Sciatic nerve (tissue), 2 donors: Measurements from ENCODE around the gene L3MBTL3. TPM values are rescaled to one million over a fixed set of nuclear protein-coding genes. Genes with fewer than 3 reads are reported as not detected.
"Not testable (repeated sequence)": the region's sequence is repeated elsewhere in the genome, so short reads cannot be mapped to it uniquely, and the experiment has no call there.

Source experiments
- ATAC-seq: fragments of 200-7000 bp; cut with Tn5 transposase; one replicate; pipeline ENCODE4 v1.9.1; 2020; ENCODE audit warnings: mild to moderate bottlenecking, moderate library complexity
- DNase-seq: peaks from one replicate; pipeline ENCODE4 v3.0.0-alpha.2; 2020; ENCODE audit warnings: low spot score
- intact Hi-C: fragments of 100-400 bp; cut with DNase I; formaldehyde crosslinking; loops from one replicate; pipeline ENCODE4 v1.14.2; 2022
- total RNA-seq: library from RNA; stranded (reverse); fragmentation: NEBNext Ultra II Directional; extraction: Animal tissue kit (Norgen Biotek cat#: 25700); gene quantifications from one replicate; pipeline ENCODE4 v1.2.1, GENCODE V29; 2021
- donor health status: DM: no; HTN: no; CAD: no.
- donor health status: DM: no; HTN: no; CAD: no.

The L3MBTL3 gene
- total RNA-seq, 1 donor from 2014 or later = 24.2 TPM

GRCh38 chr6:130118236-130118635 is 99.9 kb downstream of the L3MBTL3 start:
- intact Hi-C loops = no loop called here
- DNase-seq (no peak), ATAC-seq (no peak)

GRCh38 chr6:130119211-130119610 is 100.8 kb downstream of the L3MBTL3 start:
- DNase-seq = no peak
- intact Hi-C loops = no loop called here
- no peak for ATAC-seq

- intact Hi-C loops = no loop called here
- ATAC-seq (no peak), DNase-seq (no peak)
Observed at GRCh38 chr6:130120731-130121130, 102.3 kb downstream of the L3MBTL3 start.

DNA sequence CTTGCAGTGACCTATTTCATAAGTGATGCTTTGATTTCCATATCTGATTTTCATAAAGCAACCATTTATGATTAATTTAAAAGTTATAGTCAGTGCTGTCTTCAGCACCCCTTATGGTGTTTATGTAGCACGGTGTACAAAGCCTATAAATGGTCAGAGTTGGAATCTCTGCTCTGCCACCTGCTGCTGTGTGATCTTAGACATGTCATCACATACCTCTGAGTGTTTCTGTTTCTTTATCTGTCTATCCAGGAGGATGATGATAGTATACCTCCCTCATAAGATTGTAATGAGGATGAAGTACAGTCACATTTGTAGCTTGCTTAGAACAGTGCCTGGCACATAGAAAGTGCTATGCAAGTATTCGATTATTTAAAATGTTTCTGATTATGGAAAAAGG is 103.9 kb downstream of the L3MBTL3 start:
- intact Hi-C loops = no loop called here
- DNase-seq (no peak), ATAC-seq (no peak)

GRCh38 chr6:130127195-130127594 is 108.8 kb downstream of the L3MBTL3 start:
- no peak for ATAC-seq
- DNase-seq = no peak
- intact Hi-C loops = no loop called here

GRCh38 chr6:130128326-130128725 is 109.9 kb downstream of the L3MBTL3 start:
- ATAC-seq = no peak
- intact Hi-C loops = no loop called here
- no peak for DNase-seq

- intact Hi-C loops = no loop called here
- ATAC-seq = no peak
- no peak for DNase-seq
Observed at GRCh38 chr6:130129762-130130246, 111.4 kb downstream of the L3MBTL3 start.

DNA sequence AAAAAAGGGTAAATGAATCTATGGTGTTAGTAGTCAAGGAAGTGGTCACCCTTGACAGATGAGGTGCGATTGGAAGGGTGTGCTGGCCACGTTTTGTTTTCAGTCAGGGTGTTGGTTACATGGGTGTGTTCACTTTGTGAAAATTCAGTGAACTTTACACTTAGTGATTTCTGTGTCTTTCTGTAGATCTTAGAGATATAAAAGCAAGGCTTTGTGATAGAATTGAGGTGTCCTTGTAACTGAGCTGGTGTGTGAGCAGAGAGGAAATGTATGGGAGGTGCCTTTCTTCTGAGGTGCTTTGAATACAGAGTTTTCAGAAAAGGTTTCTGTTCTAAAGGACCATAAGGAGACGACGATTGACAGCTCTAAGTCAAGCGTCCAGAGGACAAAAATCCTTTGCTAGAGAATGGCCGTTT is 113.9 kb downstream of the L3MBTL3 start:
- ATAC-seq = no peak
- DNase-seq = no peak
- intact Hi-C loops = no loop called here

DNA sequence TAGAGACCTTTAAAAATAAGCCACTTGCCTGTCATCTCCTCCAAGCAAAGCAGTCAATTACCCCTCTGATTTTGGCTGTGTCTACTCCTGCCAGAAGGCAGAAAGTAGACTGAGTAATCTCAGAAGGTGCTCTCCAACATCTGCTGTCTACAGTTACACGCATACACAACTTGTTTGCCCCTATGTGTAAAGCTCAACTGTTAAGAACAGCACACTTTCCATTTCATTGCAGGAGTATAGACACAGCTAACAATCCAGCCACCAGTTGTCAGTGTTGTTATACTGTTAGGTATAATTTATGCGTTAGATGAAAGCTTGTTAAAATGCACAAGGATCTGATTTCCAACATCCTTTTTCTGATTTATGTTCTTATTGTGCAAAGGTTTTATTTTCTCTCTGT is 116.2 kb downstream of the L3MBTL3 start:
- ATAC-seq (no peak), DNase-seq (no peak)
- intact Hi-C loops = no loop called here

DNA sequence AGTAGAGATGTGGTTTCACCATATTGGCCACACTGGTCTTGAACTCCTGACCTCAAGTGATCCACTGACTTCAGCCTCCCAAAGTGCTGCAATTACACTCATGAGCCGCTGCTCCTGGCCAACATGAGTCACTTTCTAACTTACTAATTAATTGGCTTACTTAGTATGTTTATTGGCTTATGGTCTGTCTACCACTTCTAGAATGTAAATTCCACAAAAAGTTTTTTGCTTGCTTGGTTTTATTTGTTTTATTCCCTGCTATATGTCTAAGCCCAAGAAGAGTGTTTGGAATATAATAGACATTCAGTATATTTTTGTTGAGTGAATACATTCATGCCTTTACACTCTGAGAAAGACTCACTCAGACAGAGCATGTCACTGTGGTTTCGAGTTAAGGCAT is 118.4 kb downstream of the L3MBTL3 start:
- intact Hi-C loops = no loop called here
- ATAC-seq (no peak), DNase-seq (no peak)

DNA sequence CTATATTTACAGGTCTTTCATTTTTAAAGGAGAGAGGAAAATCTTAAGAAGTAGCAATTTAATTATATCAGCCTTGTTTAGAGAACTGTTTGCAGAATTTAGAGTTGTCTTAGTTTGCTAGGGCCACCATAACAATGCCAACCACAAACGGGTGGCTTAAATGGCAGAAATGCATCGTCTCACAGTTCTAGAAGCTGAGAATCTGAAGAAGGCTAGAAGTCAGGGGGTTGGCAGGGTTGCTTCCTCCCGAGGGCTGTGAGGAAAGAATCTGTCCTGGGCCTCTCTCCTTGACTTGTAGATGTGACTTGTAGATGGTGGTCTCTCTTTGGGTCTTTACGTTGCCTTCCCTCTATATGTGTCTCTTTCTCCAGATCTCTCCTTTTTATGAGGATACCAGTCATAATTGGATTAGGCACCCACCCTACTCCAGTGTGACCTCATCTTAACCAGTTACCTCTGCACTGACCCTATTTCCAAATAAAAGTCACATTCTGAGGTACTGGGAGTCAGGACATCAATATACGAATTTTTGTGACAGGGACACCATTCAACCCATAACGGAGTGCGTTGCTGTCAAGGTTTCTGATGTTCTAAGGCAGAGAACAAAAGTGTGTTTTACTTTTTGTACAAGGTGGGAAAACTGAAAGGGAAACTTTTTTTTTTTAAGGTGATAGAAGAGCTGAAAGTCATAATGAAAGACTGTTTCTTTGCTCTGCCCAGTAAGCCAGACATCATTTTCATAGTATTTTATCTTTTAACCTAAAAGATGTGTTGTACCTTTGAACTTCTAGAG is 119.9 kb downstream of the L3MBTL3 start:
- no peak for ATAC-seq
- intact Hi-C loops = no loop called here
- no peak for DNase-seq

DNA sequence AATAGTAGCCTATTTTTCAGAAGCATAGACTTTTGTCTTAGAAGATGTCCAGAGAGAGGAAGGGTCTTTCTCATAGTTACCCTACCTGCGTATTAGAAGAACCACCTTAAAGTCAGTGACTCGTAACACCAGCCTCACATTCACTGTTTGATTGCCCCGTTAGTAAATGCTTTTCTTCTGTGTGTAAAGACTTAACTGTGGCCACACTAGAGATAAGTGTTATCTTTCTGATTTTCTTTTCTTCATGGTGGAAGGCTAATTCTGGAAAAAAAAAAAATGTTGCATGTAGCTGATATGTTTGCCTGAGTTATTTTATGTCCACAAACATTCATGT is 120.5 kb downstream of the L3MBTL3 start:
- intact Hi-C loops = no loop called here
- DNase-seq = no peak
- no peak for ATAC-seq

- DNase-seq (no peak), ATAC-seq (no peak)
- intact Hi-C loops = no loop called here
Observed at GRCh38 chr6:130140084-130140483, 121.7 kb downstream of the L3MBTL3 start.

GRCh38 chr6:130143709-130144108 is 125.3 kb downstream of the L3MBTL3 start:
- no peak for DNase-seq
- ATAC-seq = no peak
- intact Hi-C loops = no loop called here

DNA sequence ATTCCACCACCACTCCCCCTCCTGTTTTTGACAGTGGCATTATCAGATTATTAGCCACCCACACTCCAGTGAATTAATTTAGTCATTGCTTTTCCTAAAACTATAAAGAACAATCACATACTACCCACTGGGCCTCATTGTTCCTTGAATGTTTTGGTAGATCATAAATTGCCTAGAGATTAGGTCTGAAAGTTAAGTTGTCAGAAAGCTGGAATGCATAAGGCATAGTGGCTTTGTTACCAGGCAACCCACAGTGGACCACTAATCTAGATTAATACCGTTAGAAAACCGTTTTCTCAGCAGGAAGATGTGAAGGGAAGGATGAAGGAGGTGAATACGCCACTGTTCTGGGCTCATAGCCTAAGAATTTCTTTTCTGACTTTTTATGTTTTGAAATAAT is 128.7 kb downstream of the L3MBTL3 start:
- ATAC-seq (no peak), DNase-seq (no peak)
- intact Hi-C loops = no loop called here

DNA sequence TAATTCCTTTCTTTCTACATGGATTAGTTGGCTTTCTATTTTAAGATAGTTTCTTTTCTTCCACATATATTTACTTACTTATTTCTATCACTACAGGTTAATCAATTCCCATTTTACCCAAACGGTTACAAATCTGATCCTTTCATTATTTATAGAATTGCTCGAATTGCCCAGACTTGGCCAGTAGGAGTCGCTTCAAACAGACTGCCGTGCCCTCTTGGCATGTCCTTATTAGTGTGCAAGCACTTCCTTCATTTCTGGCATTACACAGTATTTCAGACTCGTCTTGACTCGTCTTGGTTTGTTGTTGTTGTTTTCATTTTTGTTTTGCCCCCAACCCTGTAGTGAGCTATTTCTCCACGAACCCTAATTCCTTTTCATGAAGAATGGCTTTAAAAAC is 129.8 kb downstream of the L3MBTL3 start:
- ATAC-seq (no peak), DNase-seq (no peak)
- intact Hi-C loops = no loop called here

- intact Hi-C loops, DNase-seq, ATAC-seq: not testable (repeated sequence)
Observed at GRCh38 chr6:130149016-130149415, 130.6 kb downstream of the L3MBTL3 start.

DNA sequence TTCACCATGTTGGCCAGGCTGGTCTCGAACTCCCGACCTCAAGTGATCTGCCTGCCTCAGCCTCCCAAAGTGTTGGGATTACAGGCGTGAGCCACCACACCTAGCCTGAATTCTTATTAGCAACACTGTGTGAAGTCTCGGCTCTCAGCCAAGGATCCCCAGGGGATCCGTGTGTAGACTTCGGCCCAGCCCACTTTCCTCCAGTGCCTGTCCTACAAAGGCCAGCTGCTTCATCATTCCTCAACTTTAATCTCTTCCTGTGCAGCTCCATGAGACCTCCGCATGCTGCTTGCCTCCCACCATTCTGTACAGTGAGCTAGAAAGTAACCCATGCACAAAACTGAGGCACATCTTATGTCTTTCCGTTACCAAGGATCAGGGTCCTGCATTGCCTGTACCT is 132.5 kb downstream of the L3MBTL3 start:
- DNase-seq (no peak), ATAC-seq (no peak)
- intact Hi-C loops = no loop called here

DNA sequence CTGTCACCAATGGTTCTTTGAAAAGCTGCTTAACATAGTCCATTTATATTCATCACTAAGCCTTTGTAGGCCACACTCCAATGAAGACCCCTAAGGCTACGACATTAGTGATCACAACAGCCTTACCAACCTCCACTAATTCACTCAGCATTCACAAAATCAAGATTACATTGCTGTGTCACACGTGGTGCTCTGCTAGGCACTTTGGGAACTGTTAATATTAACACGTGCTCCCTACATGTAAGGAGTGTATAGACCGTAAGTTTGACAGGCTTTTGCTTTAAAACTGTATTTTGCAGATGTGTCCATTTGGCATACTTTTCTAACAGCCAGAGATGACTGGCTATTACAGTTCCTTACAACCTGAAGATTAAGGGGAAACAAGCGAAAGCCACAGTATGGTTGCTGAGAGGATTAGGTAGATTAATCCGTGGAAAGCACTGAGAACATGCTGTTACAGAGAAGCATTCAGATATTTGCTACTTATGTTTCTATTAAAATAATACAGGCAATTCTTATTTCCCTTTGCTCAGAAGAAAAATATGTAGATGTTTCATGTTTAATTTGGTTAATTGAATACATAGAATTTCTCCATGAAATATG is 134.6 kb downstream of the L3MBTL3 start:
- intact Hi-C loops = no loop called here
- no peak for ATAC-seq
- DNase-seq = no peak

DNA sequence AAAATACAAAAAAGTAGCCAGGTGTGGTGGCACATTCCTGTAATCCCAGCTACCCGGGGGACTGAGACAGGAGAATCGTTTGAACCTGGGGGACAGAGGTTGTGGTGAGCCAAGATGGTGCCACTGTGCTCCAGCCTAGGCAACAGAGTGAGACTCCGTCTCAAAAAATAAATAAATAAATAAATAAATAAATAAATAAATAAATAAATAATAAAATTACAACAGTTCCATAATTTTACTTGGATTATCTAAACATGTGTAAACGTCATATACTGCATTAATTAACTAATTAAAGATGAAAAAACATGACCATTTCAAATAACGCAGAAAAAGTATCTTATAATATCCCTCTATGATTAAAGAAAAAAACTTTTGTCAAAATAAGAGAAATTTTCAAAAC is 138.5 kb downstream of the L3MBTL3 start:
- DNase-seq (no peak), ATAC-seq (no peak)
- intact Hi-C loops = no loop called here

DNA sequence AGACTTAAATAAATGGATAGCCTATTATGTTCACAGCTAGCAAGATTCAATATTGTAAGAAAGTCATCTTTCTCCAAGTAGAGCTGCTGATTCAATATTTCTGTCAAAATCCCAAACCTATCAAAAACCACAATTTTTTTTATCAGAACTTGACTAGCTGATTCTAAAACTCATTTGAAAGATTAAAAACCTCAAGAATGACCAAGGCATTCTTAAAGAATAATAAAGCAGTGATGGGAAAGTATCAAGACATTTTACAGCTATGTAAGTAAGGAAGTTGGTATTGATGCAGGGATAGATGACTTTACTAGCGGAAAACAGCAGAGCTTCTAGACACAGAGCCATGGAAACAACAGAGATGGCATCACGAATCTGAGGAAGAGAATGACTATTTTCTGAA is 139.7 kb downstream of the L3MBTL3 start:
- ATAC-seq (no peak), DNase-seq (no peak)
- intact Hi-C loops = no loop called here
